Stimulated activated naive CD4-positive, alpha-beta T cell (primary cell): ENCODE data around the gene EYA4.
"Not testable (repeated sequence)": the region's sequence is repeated elsewhere in the genome, so short reads cannot be mapped to it uniquely, and the experiment has no call there.

ENCODE experiments used
- DNase-seq, 6 experiments: peaks; one replicate each; lab custom pipeline; 2025; lab: John Stamatoyannopoulos, UW

Gene EYA4

GRCh38 chr6:133352046-133352445, 110.9 kb downstream of the EYA4 start:
- DNase-seq = no peak

- no peak for DNase-seq
Measured at GRCh38 chr6:133353061-133353460, 111.9 kb downstream of the EYA4 start.

GRCh38 chr6:133355922-133356321, 114.8 kb downstream of the EYA4 start:
- no peak for DNase-seq

DNA sequence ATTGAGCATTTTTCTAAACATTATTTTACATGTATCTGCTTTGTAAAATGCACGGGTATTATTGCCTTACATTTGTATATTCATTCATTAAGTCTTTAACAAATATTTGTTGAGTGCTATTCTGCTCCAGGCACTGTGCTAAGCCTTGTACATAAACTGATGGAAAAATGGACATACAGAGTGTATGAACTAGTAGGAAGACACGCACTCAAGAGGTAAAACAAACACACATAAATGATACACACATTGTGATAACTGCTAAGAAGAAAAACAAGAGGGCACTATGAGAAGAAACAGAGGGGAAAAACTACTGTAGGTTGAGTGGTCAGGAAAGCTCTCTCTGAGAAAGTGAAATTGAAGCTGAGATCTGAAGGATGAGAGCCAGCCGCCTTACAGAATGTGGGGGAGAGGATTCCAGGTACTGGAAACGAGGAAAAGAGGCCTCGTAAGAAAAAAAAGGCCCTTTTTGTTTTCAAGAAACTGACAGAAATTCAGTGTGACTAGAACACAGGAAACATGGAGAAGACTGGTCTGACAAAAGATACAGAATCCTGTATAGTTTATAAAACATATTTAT, 117.5 kb downstream of the EYA4 start:
- no peak for DNase-seq

DNA sequence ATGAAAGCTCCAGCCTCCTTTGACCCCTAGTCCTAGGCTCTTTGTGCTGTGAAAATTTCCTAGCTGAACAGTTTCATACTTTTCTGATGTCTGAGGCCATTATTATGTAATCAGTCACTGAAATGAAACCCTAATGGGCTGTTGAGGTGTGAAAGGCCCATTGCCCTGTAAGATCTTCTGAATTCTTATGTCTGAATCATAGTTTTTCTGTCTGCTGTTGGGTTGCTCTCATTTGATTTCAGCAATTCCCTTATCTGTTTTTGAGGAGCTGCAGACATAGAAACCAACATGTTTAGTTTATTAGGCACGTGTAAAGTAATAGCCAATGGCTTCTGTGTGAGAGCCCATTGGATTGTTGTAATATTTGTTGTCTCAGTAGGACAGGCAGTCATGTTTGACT, 118.1 kb downstream of the EYA4 start:
- no peak for DNase-seq

GRCh38 chr6:133359760-133360159, 118.6 kb downstream of the EYA4 start:
- DNase-seq = no peak

GRCh38 chr6:133360194-133360593, 119.0 kb downstream of the EYA4 start:
- DNase-seq = no peak

- DNase-seq = no peak
Measured at GRCh38 chr6:133362813-133363212, 121.7 kb downstream of the EYA4 start.

GRCh38 chr6:133368664-133369063, 127.5 kb downstream of the EYA4 start:
- DNase-seq = no peak

DNA sequence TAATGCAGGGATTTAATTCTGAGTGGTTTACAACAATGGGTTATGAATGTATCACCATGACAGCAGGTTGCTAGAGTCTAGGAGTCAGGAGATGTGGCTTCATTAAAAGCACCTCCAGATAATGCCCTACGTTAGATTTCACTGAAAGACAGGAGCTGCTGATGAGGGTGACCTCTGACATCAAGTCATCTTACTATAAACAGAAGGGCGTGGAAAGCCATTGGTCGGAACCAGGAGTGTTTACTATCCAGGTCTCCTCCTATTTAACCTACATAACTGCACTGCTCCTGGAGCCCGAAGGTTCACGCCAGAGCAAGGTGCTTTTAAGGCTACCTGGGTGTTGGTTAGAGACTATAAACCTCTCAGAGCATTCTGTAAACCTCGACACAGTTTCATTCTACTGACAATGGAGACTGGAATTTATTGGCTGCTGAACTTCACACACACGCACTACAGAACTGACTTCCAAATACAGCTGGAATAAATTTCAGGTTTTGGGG, 128.7 kb downstream of the EYA4 start:
- no peak for DNase-seq

GRCh38 chr6:133376743-133377142, 135.6 kb downstream of the EYA4 start:
- DNase-seq = no peak

DNA sequence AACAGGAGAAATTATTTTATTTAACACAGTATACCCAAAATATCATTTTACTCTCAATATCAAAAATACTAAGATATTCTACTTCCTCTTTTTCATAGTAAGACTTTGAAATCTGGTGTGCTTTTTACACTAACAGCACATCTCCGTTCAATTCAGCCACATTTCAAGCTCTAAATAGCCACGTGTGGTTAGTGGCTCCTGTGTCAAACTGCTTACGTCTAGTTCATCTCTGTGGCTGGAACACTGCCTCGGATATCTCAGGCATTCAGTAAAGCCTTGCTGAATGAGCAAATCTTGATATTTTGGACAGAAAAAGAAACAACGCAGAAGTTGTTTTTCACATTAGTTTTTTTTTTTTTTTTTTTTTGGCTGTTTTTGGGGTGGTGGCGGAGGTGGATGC, 136.1 kb downstream of the EYA4 start:
- no peak for DNase-seq

DNA sequence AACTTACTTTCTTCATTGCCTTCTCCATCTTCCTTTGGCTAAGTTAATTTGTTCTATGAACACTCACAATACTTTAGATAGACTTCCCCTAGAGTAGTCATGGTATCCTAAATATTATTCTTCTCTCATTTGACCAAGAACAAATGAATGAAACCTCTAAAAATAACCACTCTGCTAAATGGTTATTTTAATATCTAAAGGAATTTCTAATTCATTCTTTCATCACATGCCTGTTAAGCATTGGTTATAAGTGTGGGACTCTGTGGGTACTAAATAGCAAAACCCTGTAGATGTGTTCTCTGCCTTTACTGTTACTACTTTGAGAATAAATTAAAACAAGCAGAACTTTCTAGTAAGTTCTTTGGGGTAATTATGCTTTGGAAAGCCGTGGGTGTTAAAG, 138.9 kb downstream of the EYA4 start:
- DNase-seq = no peak

DNA sequence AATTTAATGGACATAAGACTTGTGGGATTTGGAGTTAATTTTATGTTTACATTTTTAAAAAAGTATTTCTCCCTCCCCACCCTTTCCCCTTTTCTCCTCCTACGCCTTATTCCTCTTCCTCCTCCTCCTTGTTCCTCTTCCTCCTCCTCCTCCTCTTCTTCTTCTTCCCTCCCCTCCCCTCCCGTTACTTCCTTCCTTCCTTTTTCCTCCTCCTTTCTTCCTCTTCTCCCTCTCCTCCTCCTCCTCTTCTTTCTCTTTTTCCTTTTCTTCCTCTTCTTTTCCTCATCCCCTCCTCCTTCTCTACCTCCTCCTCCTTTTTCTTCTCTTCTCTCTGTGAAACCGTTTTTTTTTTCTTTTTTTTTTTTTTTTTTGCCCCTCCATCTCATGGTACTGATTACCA, 139.6 kb downstream of the EYA4 start:
- no peak for DNase-seq

DNA sequence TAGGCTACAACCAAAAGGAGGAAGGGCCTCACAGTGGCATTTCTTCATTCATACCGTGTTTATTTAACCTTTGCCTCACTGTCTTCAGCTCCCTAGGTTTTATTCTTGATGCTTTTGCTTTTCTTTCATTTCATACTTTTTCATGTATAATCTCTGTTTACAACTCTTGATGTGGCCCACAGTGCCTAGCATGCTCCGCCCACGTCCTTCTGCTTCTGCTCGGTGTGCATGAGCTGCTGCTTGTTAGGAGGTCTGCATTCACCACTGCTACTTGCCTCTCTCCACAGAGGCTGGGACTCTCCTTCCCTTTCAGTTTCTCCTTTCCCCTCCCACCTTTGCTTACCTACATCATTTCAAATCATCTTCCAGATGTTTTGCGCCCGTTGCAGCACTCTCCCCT, 147.6 kb downstream of the EYA4 start:
- no peak for DNase-seq

GRCh38 chr6:133390168-133390567, 149.0 kb downstream of the EYA4 start:
- no peak for DNase-seq

DNA sequence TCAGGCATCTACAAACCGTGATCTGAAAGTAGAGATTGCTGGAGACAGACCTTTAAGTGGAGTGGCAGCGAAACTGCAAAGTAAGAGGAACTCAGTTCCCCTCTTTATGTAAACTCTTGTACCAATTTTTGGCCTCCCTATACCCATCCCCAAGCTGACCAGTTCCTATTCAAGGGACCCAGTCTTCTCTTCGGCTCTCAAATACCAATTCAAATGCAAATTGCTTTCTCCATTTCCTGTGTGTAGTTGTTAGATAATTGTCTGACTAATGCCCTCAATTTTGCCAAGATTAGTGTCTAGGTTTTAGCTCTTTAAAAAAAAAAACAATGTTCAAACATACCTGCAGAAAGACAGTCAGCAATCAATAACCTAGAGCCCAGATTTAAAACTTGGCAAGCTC, 150.9 kb downstream of the EYA4 start:
- no peak for DNase-seq

- no peak for DNase-seq
Measured at GRCh38 chr6:133392641-133393040, 151.5 kb downstream of the EYA4 start.

DNA sequence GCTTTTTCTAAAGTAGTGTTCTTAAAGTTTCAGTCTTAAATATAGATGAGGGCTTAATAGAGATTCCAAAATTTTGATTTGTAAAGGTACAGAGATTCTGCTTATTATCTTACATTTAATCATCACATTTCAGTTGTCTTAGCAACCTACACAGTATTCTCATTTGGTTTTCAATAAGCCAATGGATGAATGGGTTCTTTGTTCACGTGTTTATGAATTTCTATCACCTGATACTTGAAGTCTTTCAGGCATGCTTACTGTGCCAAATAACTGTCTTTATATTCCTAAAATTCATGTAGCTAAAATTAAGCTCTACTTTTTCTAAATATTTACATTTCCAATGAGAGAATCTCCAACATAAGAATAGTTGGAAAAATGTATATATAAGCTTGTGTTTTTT, 152.7 kb downstream of the EYA4 start:
- DNase-seq = no peak

- DNase-seq = no peak
Measured at GRCh38 chr6:133394630-133395029, 153.5 kb downstream of the EYA4 start.

GRCh38 chr6:133396233-133396983, 155.3 kb downstream of the EYA4 start:
- DNase-seq = no peak

DNA sequence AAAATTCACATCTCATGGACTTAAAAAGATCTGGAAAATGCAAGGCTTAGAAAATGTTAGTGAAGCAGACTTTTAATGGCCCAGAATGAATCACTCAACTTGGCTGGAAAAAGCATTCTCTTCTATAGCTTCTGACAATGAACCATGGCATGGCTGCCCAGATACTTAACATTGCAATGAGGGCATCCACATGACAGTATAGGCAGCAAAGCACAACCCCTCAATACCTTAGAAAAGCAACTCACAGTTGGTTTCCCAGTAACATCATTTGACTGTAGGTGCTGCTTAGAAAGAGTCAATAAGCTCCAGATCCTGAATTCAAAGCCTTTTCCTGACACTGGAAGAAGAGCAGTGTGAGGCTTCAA, 155.8 kb downstream of the EYA4 start:
- DNase-seq = no peak

GRCh38 chr6:133397601-133398000, 156.4 kb downstream of the EYA4 start:
- not testable (repeated sequence) for DNase-seq

DNA sequence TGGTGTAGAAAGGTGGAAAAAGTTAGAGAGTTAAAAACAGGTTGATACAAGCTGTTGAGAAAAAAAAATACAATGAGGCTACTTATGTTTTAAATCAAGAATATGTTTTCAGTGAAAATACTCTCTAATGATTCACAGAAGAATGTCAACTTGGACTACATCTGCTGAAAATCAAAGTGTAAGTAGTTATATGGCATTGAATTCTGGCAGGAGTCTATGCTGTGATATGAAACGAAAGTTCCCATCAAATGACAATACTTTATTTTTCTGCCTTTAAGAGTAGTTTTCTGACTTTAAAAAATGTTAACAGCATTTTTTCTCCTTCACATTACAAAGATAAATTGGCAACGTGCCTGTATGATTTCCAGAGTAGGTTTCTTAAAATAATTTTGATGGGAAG, 158.3 kb downstream of the EYA4 start:
- DNase-seq = no peak
